Hematopoietic multipotent progenitor cell treated with erythropoietin and hydrocortisone succinate and interleukin-3 and kit ligand, for 15 days (in vitro differentiated cells): Measurements from ENCODE around the gene ARMC12.
"Not testable (repeated sequence)": the region's sequence is repeated elsewhere in the genome, so short reads cannot be mapped to it uniquely, and the experiment has no call there.

ENCODE experiments used
- DNase-seq: peaks from one replicate; pipeline ENCODE4 v3.0.0-alpha.2; 2015; ENCODE audit warnings: low spot score

The ARMC12 gene

DNA sequence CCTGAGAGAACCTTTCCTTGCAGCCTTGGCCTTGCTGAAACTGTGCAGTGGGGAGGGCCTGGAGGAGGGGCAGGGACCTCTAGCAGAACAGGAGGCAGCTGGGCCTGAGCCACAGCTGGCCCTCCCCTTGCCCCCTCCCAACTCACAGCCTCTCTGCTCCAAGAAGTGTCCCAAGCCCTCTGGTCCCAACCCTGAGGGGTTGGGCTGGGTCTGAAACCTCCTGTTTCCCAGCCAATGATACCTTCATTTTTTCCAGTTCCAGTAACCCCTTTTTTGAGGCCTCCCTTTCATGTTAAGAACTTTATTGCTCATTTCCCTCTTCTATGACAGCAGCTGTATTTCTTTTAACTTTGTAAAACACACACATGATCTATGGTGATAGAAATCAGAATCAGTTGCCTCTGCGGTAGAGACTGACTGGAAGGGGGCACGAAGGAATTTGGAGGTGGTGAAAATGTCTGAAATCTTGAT, 17.9 kb upstream of the ARMC12 start:
- no peak for DNase-seq

DNA sequence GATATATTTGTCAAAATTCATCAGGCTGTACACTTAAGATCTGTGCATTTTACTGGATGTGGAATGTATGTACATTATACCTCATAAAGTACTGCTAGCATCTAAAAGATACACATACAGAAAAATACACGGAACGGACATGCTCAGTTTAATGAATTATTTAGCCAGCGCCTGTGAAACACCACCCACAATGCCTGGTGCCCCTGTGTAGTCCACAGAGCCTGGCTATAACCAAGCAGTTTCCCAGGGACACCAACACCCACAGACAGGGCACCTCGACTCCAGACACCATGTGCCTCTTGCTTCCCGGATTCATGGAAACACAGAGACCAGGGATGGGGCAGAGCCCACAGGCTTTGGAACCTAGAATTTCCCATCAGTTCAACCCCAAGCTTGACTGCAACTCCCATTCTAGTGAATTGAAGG, 17.4 kb upstream of the ARMC12 start:
- DNase-seq: no peak

DNA sequence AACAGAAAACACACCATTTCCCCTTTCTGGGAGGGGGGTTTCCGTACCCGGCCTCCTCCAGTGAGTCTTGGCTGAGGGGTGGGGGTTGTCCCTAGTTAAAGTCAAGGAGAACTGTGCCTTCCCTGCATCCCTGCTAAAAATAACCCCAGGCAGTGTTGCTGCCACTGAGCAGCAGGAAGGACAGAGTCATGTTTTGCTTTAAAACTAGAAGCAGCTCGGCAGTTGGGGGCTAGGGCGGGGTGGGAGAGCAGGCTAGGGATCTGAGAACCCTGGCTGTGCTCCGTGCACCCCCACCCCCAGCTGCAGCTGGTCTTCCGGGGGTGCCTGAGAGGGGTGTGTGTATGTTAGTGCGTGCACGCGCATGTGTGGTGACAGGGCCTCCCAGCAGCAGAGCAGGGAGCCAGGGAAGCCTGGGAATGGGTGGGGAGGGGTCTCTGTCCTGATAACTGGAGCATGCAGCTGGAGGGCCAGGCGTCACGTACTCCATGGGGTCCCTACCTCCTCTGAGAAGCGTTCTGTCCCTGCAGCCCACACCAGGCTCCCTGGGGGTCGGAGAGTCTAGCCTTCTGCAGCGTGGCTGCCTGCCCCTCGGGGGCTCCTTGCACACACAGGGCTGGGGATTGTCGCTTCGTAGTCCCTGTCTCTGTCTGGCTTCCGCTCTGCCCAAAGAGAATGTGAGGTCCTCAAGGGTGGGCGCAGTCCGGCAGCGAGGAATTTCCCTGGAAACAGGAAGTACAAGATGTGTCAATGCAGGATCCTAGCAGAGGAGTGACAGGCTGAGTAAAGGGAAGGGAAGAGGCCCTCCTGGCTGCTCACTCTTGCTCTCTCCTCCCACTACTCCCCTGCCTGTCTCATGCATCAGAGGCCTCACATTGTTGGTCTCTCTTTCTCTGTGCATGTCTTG, 16.8 kb upstream of the ARMC12 start:
- no peak for DNase-seq

DNA sequence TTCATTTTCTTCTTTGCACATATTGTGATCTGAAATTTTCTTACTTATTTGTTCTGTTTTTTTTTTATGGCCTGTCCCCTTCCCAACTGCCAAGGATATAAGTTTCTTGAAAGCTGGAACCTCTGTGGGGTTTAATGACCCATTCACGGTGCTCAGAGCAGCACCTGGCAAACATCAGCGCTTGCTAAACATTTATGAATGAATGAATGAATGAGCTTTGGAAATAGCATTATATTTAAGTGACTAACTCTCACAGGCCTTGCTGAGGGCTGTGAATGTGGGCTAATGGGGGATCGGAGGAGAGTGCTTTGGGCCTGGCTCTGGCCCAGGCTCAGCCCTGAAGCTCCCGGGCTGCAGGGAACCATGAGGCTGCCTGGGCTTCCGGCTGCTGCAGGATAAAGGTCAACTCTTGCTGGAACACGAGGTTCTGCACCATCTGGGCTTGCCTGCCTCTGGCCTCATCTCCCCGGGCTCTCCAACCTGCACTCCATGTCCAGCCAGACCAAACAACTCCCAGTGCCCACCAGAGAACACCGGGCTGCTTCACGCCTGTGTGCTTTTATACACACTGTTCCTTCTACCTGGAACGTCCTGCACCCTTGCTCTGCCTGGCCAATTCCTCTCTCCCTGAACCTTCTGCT, 14.6 kb upstream of the ARMC12 start:
- no peak for DNase-seq

DNA sequence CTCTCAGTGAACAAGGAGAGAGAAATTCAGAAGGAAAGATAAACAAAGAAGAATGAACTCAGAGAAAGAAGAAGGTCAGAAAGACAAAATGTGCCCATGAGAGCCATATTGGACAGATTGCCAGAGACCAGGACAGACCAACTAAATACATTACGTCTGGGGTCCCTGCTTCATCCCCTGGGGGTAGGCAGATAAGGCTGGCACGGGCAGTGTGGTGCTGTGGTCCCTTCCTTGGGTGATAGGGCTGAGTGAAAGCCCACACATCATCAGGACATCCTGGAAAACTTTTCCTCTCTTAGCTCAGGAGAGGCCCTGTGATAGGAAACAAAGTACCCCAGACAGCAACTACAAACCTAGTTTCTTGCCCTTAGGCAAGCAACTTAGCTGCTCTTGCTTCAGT, 13.2 kb upstream of the ARMC12 start:
- no peak for DNase-seq

DNA sequence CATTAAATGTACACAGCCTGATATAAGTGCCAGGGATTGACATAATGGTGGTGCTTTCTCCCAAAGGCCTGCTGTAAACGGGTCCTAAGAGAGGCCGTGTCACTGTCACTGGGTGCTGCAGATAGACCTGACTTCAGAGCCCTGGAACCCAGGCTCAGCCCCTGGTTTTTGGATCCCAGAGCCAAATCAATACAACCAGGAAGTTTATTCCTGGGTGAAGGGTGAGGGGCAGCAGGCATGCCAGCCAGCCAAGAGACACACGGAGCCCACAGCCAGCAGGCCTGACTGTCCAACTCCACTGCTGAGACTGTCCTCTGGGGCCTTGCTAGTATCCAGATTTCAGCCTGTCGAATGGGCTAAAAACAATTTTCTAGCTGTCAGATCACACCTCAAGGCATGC, 12.8 kb upstream of the ARMC12 start:
- DNase-seq: no peak

DNA sequence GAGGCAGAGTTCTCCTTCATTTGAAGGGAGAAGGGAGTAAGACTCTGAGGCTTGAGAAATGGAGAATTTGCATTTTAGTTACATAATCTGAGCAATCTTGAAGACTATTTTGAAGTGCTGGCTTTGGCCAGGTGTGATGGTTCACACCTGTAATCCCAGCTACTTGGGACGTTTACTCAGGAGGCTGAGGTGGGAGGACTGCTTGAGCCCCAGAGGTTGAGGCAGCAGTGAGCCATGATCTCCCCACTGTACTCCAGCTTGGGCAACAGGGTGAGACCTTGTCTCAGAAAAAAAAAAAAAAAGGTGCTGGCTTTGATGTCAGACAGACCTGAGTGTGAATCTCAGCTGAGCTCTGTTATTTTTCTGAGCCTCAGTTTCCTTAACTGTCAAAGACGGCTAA, 12.4 kb upstream of the ARMC12 start:
- no peak for DNase-seq

DNA sequence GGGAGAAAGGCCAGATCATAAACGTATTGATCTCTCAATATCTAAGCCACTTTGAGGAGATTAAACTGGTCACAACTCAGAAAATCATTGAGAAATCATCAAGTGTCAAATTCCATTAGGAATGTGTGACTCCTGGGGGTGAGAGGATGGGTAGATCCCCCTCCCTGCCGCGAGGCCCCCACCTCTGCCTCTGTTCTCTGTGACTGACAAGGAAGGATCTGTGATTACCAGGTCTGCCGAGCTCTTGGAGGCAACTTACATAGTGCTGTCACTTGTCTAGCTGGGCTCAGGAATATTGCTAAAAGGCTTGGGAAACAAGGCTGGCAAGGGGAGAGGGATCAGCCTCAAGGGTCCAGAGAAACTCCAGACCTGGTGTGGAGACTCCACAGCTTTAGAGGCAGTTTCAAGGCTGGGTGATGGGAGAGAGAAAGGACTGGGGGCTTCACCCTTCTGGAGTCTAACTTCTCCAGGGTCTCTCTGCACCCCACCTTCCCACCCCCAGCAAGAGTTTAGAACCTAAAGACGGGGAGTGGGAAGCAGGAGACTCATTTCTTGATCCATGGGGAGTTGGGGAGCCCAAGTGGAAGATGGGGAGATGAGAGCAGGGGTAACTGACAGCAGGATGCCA, 11.6 kb upstream of the ARMC12 start:
- DNase-seq: no peak

DNA sequence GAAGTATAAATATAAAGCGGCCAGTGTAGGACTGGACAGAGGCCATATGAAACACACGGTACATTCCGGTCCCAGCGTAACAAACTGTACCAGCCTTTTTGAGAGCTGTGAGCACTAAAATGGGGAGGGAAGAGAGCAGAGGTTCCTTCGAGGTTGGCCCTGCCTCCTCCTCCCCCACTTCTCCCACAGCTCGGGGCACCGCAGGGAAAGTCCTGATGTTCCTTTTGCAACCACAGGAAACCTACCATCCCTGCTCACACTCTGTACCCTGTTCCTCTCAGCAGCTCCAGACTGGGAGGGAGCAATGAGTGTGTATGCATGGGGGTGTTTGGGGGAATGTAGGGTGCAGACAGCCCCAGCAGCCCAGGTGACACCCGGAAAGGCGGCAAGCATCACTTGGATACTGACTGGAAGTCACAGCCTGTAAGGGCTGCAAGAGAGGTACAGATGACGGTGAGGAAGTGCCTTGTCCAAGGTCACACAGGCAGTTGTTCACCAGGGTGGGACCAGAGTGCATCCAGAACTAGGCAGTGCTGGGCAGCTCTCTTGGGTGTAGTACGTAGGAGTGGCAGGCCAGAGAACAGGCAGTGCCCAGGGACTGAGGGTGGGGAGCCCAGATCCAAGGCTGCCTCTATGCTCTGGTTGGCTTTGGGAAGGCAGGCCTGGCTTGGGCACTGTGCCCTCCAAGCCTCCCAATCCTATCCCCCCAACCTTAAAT, 11.0 kb upstream of the ARMC12 start:
- no peak for DNase-seq

DNA sequence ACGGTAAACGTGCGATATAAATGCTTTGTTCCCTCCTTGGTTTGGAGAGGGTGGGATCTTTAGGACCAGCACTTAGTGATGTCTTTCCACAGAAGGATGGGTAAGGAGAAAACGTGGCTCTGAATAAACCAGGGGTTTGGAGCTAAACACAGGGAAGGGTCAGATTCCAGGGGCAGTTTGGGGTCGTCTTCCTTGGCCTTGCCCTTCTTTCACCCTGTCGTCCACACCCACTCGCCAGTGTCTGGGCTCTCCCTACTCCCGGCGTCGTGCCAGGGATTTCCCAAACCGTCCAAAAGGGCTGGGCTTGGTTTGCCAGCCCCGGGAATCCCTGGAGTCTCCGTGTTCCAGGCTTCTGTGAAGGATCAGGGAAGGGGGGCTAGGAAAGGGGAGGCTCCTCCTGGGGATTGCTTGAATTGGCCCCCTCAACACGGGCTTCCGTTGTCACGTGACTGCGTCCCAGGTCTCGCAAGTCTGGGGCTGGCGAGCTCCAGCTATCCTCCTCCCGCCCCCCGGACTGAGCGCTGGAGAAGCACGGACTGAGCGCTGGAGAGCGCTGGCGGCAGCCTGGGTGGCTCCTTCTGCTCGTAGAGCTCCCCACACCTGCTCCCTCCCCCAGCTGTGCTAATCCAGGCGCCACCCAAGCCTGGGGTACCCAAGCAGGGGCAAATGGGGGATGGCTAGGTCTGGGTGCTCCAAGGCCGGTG, 9.4 kb upstream of the ARMC12 start:
- no peak for DNase-seq

DNA sequence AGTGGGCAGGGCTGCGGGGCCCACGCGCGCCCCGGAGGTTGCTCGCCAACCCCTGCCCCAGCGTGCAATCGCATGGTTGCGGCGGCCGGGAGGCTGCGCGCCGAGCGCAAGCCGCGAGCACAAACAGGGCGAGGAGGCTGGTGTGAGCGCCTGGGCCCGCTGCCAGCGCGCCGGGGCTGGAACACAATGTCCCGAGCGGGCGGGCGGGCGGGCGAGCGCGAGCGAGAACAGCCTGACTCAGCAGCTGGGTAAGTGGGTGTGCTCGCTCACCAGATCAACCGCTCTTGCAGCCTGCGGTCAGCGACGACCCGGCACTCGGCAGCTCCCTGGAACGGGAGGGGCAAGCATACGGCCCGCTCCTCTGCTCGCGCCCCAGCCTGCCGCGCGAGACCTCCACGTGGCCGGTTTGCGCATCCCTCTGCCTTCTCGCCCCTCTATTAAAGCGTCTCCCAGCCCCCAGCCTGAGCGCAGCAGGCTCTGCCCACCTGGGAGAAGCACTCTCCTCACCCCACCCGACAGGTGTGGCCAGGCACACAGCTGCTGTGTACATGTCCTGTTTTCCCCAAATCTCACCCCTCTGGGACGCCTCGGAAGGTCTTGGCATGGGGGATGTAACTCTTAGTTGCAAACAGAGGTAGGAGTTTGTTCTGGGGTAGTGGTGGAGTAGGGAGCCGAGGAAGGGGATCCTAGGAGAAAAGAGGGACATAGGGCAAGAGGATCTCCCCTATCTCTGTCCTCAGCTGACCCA, 8.7 kb upstream of the ARMC12 start:
- DNase-seq: peak; percentile 81

DNA sequence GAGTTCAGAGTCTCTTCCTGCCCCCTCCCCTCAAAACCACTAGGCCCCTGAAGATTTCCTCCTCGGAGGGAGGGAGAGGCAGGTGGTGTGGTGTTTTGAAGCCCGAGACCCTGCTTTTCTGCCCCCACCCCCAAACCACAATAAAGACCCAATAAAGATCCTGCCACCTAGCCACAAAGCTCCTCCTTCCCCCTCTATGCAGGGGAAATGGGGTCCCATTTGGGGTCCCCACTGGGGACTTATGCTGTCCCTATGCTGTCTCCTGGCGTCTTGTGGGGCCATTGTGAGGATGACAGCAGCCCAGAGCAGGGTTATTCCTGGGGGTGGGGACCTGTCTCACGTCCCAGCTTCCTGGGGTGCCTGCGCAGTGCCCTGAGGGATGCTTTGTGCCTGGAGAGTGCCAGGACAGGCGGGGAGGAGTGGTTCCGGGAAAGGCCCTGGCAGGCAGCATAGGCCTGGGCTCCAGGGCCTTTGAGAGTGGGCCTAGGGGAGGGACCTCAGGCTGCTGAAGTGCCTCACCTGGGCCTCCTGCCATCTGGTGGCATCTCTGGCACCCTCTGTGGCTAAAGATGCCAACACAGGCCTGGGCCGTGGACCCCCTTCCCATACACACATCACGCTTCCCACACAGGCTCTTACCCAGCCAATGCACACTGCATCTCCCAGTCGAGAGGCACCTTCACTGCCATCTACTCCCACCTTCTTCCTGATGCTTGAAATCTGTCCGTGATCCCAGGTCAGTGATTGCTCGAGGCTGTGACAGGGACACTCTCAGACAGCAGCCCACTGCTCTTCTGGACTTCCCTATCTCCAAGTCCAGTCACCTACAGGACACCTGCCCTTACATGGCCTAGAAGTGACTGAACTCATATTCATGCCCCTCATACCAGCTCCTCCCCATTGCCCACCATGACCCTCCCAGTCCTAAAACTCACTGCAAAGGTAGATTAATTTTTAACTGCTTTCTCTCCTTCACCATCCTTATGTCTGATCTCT, 7.9 kb upstream of the ARMC12 start:
- DNase-seq: no peak

DNA sequence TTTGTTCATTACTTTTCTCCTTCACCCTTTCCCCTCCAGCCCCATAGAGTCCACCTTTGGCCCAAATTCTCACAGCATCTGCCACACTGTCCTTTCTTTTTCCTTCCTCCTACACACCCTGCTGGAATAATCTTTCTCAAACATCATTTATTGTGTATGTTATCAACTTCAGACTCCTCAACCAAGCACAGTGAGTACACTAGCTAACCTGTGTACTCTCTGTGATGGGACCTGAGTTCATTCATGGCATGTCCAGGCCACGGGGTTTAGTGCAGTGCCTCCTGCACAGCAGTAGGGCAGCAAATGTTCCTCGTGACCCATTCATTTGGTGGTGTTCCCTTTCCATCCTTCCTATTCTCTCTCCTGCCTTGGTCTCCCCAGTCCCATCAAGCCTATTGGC, 7.1 kb upstream of the ARMC12 start:
- DNase-seq: no peak

DNA sequence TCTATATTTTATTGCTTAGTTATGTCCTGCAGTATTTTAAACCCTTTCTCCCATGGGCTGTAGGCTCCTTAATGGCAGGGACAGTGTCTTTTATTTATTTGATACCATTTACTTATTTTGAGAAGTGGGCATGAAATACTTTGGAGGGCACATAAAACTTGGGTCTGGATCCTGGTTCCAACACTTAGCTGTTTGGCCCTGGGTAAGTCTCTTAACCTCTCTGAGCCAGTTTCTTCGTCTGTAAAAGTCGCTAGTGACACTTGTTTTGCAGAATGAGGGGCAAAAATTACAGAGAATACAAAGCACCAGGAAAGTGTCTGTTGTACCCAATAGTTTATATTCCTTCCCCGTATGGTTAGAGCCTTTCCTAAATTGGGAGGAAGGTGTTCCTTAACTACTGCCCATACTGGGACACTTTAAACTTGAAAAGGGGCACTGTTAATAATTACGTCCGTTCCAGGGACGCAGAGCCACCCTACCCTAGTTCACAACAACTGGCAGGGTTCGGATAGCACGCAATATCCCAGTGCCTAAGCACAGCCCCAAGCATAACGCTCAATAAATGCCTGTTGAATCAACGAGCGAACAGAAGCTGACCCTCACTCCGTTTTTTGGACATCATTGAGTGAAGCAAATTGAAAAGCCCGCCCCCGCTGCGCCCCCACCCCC, 6.0 kb upstream of the ARMC12 start:
- no peak for DNase-seq

DNA sequence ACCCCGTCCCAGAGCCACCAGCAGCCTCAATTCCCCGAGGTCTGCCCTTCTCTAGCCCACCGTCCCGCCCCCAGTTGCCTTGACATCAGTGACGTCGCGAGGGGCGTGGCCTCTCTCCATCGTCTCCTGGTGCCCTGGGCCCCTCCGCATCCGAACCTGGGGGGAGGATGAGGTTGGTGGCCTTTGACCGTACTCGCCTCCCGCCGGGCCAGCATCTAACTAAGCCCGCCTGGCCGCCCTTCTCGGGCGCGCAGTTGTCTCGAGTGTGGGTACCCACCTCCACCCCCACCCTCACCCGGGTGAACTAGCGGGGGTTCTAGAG, 5.5 kb upstream of the ARMC12 start:
- DNase-seq: peak; percentile 44

DNA sequence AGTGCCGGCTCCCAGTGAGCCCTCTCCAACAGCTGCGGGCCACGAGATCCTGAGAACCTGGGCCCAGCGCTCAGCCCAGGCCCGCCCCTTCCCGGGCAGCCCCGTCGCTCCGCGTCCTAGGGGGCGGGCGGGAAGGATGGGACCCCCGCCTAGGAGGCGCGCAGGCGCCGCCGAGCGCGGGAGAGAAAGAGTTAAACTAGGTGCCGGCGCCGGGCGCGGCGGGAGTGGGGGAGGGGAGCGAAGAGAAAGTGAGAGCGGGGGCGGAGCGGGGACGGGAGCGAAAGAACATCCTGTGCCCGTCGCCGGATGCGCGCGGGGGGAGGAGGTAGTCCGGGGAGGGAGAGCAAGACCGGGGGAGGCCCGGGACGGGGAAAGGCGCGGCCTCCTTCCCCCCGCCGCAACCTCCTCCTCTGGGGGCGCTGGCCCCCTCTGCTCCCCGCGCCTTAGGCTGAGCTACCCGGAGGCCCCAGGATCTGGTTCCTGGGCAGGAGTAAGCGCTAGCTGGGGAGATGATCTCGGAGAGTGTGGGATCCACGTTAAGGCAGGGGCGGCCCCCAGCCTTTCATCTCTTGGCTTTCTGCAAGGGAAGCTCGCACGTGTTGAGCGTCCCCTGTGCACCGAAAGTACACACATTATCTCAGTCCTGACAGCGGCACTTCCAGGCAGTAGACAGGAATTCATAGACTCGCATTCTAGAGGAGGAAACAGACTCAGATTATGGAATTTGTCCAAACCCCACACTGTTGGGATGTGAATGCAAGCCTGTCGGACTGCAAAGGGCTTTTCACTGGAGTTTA, 4.9 kb upstream of the ARMC12 start:
- peak; percentile 47 for DNase-seq

DNA sequence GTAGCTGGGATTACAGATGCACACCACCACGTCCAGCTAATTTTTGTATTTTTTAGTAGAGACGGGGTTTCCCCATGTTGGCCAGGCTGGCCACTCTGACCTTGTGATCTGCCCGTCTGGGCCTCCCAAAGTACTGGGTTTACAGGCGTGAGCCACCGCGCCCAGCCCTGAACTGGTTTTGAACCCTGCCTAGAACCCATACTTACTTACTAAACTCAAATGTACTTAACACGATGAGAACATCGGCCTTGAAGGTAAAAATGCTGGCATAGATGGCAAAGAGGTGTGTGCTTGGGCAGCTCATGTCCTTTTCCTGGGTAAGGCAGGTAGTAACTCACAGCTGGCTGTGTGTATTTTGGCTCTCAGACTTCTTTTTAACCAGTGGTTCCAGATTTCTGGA, 3.2 kb upstream of the ARMC12 start:
- DNase-seq: no peak

DNA sequence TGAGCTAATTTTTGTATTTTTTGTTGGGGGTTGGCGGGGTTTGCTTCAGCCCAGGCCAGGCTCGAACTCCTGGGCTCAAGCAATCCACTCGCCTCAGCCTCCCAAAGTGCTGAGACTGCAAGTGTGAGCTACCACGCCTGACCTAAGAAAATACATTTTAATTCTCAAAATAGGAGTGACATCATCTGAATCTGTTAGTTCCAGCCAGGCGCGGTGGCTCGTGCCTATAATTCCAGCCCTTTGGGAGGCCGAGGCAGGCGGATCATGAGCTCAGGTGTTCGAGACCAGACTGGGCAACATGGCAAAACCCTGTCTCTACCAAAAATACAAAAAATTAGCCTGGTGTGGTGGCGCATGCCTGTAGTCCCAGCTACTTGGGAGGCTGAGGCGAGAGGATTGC, 2.5 kb upstream of the ARMC12 start:
- DNase-seq: not testable (repeated sequence)

DNA sequence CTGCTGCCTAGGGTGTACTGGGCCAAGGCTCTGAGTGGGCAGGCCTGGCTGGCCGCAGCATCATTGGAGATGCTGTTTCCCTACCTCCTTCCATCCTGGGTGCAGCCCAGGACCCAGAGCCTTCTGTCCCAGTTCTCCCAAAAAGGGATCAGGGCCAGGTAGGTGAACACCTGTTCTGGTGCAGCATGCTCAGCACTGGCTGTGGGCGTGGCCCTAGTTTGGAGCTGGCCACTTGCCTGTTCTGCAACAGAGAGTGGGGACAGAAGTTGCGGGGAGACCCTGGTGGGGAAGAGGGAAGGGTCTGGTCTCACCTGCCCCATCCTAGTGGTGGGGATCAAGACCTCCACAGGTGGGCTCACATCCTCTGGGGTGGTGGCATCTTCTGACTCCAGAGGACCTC, 1.4 kb upstream of the ARMC12 start:
- no peak for DNase-seq
